Measurements from ENCODE around the gene PLEKHM2. TPM values are rescaled to one million over a fixed set of nuclear protein-coding genes. Genes with fewer than 3 reads are reported as not detected.

The PLEKHM2 gene
- total RNA-seq, 1 experiment from 2014 or later = 49.7 TPM

DNA sequence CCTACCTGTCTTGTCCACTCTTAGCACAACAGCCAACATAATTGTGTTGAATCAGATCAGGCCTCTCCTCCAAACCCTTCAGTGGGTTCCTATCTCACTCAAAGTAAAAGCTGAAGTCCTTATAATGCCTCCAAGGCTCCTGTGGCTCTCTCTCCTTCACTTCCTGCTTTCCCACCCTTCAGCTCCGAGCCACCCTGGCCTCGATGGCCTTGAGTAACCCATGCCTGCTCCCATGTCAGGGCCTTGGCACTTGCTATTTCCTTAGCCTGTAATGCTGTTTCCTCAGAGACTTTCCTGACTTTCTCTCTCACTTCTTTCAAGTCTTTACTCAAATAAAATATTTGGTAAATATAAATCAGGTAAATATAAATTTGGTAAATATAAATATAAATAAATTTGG, 8.1 kb upstream of the PLEKHM2 start:
- no peak for DNase-seq (ENCODE audit: low spot score)
- no peak overlapping the region for H3K4me3 Mint-ChIP-seq
- CTCF ChIA-PET = interaction anchor here (0.8 kb wide), 1 partner anchor 66 kb away, joined by 3 read pairs; no protein-coding TSS in a partner anchor
- POLR2A ChIA-PET = no interaction called here
- TF ChIP-seq ATF2 (CRISPR knock-in tag; IDR thresholded peaks at IDR 0.05; ENCODE audit: borderline replicate concordance, low read depth) = no peak
- TF ChIP-seq TCF7 (CRISPR knock-in tag; IDR thresholded peaks at IDR 0.05; ENCODE audit: low read depth) = no peak
- no peak for TF ChIP-seq ETV6 (CRISPR knock-in tag; IDR thresholded peaks at IDR 0.05)
- TF ChIP-seq, protein P1, sequence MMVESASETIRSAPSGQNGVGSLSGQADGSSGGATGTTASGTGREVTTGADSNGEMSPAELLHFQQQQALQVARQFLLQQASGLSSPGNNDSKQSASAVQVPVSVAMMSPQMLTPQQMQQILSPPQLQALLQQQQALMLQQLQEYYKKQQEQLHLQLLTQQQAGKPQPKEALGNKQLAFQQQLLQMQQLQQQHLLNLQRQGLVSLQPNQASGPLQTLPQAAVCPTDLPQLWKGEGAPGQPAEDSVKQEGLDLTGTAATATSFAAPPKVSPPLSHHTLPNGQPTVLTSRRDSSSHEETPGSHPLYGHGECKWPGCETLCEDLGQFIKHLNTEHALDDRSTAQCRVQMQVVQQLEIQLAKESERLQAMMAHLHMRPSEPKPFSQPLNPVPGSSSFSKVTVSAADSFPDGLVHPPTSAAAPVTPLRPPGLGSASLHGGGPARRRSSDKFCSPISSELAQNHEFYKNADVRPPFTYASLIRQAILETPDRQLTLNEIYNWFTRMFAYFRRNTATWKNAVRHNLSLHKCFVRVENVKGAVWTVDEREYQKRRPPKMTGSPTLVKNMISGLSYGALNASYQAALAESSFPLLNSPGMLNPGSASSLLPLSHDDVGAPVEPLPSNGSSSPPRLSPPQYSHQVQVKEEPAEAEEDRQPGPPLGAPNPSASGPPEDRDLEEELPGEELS (CRISPR knock-in tag; IDR thresholded peaks at IDR 0.05) = no peak
- TF ChIP-seq, protein P2, sequence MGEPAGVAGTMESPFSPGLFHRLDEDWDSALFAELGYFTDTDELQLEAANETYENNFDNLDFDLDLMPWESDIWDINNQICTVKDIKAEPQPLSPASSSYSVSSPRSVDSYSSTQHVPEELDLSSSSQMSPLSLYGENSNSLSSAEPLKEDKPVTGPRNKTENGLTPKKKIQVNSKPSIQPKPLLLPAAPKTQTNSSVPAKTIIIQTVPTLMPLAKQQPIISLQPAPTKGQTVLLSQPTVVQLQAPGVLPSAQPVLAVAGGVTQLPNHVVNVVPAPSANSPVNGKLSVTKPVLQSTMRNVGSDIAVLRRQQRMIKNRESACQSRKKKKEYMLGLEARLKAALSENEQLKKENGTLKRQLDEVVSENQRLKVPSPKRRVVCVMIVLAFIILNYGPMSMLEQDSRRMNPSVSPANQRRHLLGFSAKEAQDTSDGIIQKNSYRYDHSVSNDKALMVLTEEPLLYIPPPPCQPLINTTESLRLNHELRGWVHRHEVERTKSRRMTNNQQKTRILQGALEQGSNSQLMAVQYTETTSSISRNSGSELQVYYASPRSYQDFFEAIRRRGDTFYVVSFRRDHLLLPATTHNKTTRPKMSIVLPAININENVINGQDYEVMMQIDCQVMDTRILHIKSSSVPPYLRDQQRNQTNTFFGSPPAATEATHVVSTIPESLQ (CRISPR knock-in tag; IDR thresholded peaks at IDR 0.05) = no peak
- peak; percentile 40; the same call in 1 of the 2 replicates for TF ChIP-seq HMGA2 (CRISPR knock-in tag; IDR thresholded peaks at IDR 0.05)
- peaks cover 13% of the 10 kb centered on the region for H3K9me3 Mint-ChIP-seq
- no peak overlapping the region for H3K27ac Mint-ChIP-seq
- no peak for ATAC-seq
- H3K36me3 Mint-ChIP-seq = peaks cover 11% of the 10 kb centered on the region
- 0 out of 2 replicates have a peak, but pooled peaks cover 4% of the 10 kb centered on the region for H3K27me3 Mint-ChIP-seq (ENCODE audit: low read depth)
- H3K4me1 Mint-ChIP-seq = peaks cover 2% of the 10 kb centered on the region

DNA sequence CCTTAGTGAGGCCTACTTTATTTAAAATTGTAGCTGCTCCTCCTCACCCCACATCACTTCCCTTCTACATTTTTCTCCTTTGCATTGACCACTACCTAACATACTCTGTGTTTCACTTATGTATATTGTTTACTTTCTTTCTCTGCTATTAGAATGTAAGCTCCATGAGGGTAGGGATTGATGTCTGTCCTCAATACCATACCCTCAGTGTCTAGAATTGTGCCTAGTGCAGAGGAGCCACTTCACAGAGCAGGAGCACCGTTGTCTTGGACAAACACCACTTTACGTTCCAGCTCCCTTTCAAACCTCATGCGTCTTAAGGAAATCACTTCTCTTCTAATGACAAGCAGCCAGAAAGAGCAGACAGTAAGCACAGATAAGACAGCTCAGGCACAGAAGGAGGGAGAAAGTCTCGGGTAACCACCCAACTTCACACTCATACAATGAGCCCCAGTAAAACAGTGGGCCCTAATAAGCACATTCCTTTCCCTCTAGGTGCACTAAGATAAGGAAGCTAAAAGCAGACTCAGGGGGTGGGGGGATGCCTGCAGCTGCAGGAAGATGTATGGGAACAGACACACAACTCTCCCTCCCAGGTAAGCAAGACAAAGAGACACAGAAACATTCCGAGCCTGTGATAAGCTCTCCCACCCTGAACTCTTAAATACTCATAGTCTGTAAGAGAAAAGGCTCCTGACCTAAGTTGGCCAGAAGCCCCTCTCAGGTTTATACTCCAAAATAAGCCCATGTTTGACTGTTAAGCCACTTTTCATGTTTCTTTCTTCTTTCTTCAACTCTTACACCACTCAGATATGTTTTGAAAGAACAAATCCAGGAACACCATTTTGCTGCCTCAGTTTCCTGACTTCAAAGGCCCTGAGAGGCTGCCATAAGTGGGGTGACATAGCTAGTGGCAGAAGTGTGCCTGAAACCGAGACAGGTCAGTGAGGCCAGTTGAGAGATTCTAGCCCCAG, 7.1 kb upstream of the PLEKHM2 start:
- H3K27ac Mint-ChIP-seq = no peak overlapping the region
- peaks cover 7% of the 10 kb centered on the region for H3K4me1 Mint-ChIP-seq
- no peak for ATAC-seq
- CTCF ChIA-PET = interaction anchor here (0.8 kb wide), 1 partner anchor 65 kb away, joined by 3 read pairs; no protein-coding TSS in a partner anchor
- peaks cover 13% of the 10 kb centered on the region for H3K9me3 Mint-ChIP-seq
- H3K4me3 Mint-ChIP-seq = no peak overlapping the region
- H3K36me3 Mint-ChIP-seq = peaks cover 11% of the 10 kb centered on the region
- DNase-seq (ENCODE audit: low spot score) = no peak
- H3K27me3 Mint-ChIP-seq (ENCODE audit: low read depth) = 0 out of 2 replicates have a peak, but pooled peaks cover 4% of the 10 kb centered on the region
- POLR2A ChIA-PET = no interaction called here
- TF ChIP-seq, protein P3, sequence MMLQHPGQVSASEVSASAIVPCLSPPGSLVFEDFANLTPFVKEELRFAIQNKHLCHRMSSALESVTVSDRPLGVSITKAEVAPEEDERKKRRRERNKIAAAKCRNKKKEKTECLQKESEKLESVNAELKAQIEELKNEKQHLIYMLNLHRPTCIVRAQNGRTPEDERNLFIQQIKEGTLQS (CRISPR knock-in tag; conservative IDR thresholded peaks at IDR 0.05) = no peak
- TF ChIP-seq PRDM15 (CRISPR knock-in tag; IDR thresholded peaks at IDR 0.05) (no peak), FOXJ3 (CRISPR knock-in tag; IDR thresholded peaks at IDR 0.05; ENCODE audit: borderline replicate concordance) (no peak), RELA (CRISPR knock-in tag; IDR thresholded peaks at IDR 0.05; ENCODE audit: borderline replicate concordance) (no peak), ZNF317 (CRISPR knock-in tag; IDR thresholded peaks at IDR 0.05; ENCODE audit: borderline replicate concordance, low read depth) (no peak), ZNF121 (CRISPR knock-in tag; IDR thresholded peaks at IDR 0.05) (no peak), PRRX2 (CRISPR knock-in tag; IDR thresholded peaks at IDR 0.05) (no peak), HMGA2 (CRISPR knock-in tag; IDR thresholded peaks at IDR 0.05) (no peak), MYBL2 (CRISPR knock-in tag; IDR thresholded peaks at IDR 0.05) (no peak), NR1H2 (CRISPR knock-in tag; IDR thresholded peaks at IDR 0.05) (no peak)
- TF ChIP-seq, protein P2 (CRISPR knock-in tag; IDR thresholded peaks at IDR 0.05) = no peak
- TF ChIP-seq, protein P4, sequence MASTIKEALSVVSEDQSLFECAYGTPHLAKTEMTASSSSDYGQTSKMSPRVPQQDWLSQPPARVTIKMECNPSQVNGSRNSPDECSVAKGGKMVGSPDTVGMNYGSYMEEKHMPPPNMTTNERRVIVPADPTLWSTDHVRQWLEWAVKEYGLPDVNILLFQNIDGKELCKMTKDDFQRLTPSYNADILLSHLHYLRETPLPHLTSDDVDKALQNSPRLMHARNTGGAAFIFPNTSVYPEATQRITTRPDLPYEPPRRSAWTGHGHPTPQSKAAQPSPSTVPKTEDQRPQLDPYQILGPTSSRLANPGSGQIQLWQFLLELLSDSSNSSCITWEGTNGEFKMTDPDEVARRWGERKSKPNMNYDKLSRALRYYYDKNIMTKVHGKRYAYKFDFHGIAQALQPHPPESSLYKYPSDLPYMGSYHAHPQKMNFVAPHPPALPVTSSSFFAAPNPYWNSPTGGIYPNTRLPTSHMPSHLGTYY (CRISPR knock-in tag; IDR thresholded peaks at IDR 0.05) = no peak
- TF ChIP-seq, protein P5, sequence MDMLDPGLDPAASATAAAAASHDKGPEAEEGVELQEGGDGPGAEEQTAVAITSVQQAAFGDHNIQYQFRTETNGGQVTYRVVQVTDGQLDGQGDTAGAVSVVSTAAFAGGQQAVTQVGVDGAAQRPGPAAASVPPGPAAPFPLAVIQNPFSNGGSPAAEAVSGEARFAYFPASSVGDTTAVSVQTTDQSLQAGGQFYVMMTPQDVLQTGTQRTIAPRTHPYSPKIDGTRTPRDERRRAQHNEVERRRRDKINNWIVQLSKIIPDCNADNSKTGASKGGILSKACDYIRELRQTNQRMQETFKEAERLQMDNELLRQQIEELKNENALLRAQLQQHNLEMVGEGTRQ (CRISPR knock-in tag; IDR thresholded peaks at IDR 0.05) = no peak

Measured in WTC11 (cell line).